Caco-2 (cell line): Measurements from ENCODE around the gene CDK17. TPM values are rescaled to one million over a fixed set of nuclear protein-coding genes. Genes with fewer than 3 reads are reported as not detected.

ENCODE experiments used
- BruUV-seq: library from RNA; stranded (reverse); fragments of 400-500 nt; replicated peaks from 2 replicates; lab custom pipeline; 2021; lab: Mats Ljungman, UMichigan
- CTCF ChIA-PET: fragments of 300-600 bp; sonication (Branson Sonifier 250); formaldehyde crosslinking; loops from one replicate; lab custom pipeline; 2022; ENCODE audit warnings: antibody characterized with exemption; lab: Charles Lee
- POLR2A ChIA-PET: fragments of 300-600 bp; sonication (Branson Sonifier 250); formaldehyde crosslinking; loops from one replicate; lab custom pipeline; 2022; ENCODE audit warnings: antibody characterized with exemption; lab: Charles Lee
- DNase-seq, 2 experiments: peaks; one replicate each; pipeline versions ENCODE4 v3.0.0 to v3.0.0-alpha.2; 2020 to 2022
- H3K27me3 ChIP-seq: replicated peaks from 2 replicates; pipeline ENCODE4 v1.6.0; 2011; ENCODE audit warnings: low read length; ENCODE audit not compliant: control insufficient read depth, insufficient read depth
- H3K36me3 ChIP-seq: 2 replicates; pipeline ENCODE4 v1.5.1; 2011; ENCODE audit warnings: low read length; ENCODE audit not compliant: control insufficient read depth, insufficient read depth
- H3K4me1 ChIP-seq: fragments of 250-450 bp; sonication (Bioruptor Pico); 2 replicates; pipeline ENCODE4 v1.5.1; 2020; ENCODE audit warnings: mild to moderate bottlenecking
- H3K4me3 ChIP-seq: 2 replicates; pipeline ENCODE4 v1.5.1; 2011; ENCODE audit warnings: low read depth, mild to moderate bottlenecking, control low read depth, low read length
- H3K9me3 ChIP-seq: fragments of 250-450 bp; sonication (Bioruptor Pico); 2 replicates; pipeline ENCODE4 v1.5.1; 2020; ENCODE audit warnings: mild to moderate bottlenecking, moderate library complexity
- H3K27ac Mint-ChIP-seq: one replicate; pipeline ENCODE4 v1.8.0; 2022; ENCODE audit warnings: mixed read lengths; ENCODE audit not compliant: unreplicated experiment
- H3K27me3 Mint-ChIP-seq: one replicate; pipeline ENCODE4 v1.8.0; 2022; ENCODE audit warnings: mixed read lengths; ENCODE audit not compliant: insufficient read depth, unreplicated experiment
- H3K36me3 Mint-ChIP-seq: one replicate; pipeline ENCODE4 v1.8.0; 2022; ENCODE audit warnings: mild to moderate bottlenecking, mixed read lengths; ENCODE audit not compliant: insufficient read depth, unreplicated experiment
- H3K4me1 Mint-ChIP-seq: one replicate; pipeline ENCODE4 v1.8.0; 2022; ENCODE audit warnings: low read depth, mixed read lengths; ENCODE audit not compliant: unreplicated experiment
- H3K4me3 Mint-ChIP-seq: one replicate; pipeline ENCODE4 v1.8.0; 2022; ENCODE audit warnings: mild to moderate bottlenecking, moderate library complexity, mixed read lengths; ENCODE audit not compliant: unreplicated experiment
- H3K9me3 Mint-ChIP-seq: one replicate; pipeline ENCODE4 v1.8.0; 2022; ENCODE audit warnings: mixed read lengths; ENCODE audit not compliant: unreplicated experiment
- intact Hi-C: fragments of 100-400 bp; cut with micrococcal nuclease; formaldehyde crosslinking; loops from one replicate; pipeline ENCODE4 v1.10.0; 2022; ENCODE audit not compliant: unreplicated experiment
- total RNA-seq: library from RNA; stranded (reverse); gene quantifications from 2 replicates; pipeline ENCODE4 v1.2.3, GENCODE V29; 2022
- TF ChIP-seq, protein P1 (sequence below), 2 experiments: fragments of 200-600 bp in 1 of 2; IDR thresholded peaks; 1 replicate in 1 of 2; 2 replicates in 1 of 2; pipeline versions ENCODE4 v1.5.1 to v1.8.0; 2011 to 2022; ENCODE audit warnings: antibody characterized with exemption in 1 of 2, control low read depth in 1 of 2, inconsistent platforms in 1 of 2, low read depth in 1 of 2, low read length in 1 of 2, mild to moderate bottlenecking in 1 of 2, moderate library complexity in 1 of 2; ENCODE audit not compliant: insufficient read depth in 1 of 2, severe bottlenecking in 1 of 2, unreplicated experiment in 1 of 2

The CDK17 gene
- total RNA-seq, 1 experiment from 2014 or later = 11.7 TPM

DNA sequence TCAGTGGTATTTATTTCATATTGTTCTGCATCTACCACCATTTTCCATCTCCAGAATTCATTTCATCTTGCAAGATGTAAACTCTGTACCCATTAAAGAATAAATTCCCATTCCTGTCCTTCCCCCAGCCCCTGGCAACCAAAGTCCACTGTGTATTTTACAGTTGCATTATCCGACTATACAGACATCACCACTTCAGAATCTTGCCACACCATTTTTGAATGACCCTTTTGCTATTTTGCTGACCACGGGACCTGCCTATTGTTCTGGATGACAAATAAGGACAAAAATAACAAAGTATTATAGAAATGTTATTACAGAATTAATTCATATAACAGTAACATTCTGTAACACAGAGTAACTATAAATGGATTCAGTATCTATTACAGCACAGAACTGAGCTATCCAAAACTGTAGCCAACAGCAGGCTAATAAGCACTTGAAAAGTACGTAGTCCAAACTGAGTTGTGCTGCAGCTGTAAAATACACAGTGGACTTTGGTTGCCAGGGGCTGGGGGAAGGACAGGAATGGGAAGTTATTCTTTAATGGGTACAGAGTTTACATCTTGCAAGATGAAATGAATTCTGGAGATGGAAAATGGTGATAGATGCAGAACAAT is 61.3 kb downstream of the CDK17 start:
- CTCF ChIA-PET = no interaction called here
- DNase-seq = peak; percentile 10 to 43
- Histone ChIP-seq H3K27me3 (no peaks in the 10 kb centered on the region), H3K9me3 (peaks cover 5% of the 10 kb centered on the region), H3K4me3 (no peak overlapping the region), H3K36me3 (no peaks in the 10 kb centered on the region), H3K4me1 (peaks cover 10% of the 10 kb centered on the region)
- intact Hi-C loops = no loop called here
- POLR2A ChIA-PET = no interaction called here
- Mint-ChIP-seq H3K4me3 (no peak overlapping the region), H3K27me3 (no peaks in the 10 kb centered on the region), H3K27ac (no peak overlapping the region), H3K4me1 (peaks cover 19% of the 10 kb centered on the region), H3K36me3 (peaks cover 4% of the 10 kb centered on the region), H3K9me3 (peaks cover 5% of the 10 kb centered on the region)
- TF ChIP-seq, protein P1, sequence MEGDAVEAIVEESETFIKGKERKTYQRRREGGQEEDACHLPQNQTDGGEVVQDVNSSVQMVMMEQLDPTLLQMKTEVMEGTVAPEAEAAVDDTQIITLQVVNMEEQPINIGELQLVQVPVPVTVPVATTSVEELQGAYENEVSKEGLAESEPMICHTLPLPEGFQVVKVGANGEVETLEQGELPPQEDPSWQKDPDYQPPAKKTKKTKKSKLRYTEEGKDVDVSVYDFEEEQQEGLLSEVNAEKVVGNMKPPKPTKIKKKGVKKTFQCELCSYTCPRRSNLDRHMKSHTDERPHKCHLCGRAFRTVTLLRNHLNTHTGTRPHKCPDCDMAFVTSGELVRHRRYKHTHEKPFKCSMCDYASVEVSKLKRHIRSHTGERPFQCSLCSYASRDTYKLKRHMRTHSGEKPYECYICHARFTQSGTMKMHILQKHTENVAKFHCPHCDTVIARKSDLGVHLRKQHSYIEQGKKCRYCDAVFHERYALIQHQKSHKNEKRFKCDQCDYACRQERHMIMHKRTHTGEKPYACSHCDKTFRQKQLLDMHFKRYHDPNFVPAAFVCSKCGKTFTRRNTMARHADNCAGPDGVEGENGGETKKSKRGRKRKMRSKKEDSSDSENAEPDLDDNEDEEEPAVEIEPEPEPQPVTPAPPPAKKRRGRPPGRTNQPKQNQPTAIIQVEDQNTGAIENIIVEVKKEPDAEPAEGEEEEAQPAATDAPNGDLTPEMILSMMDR (IDR thresholded peaks at IDR 0.05; ENCODE audit: insufficient read depth in 1 of 2, low read depth in 1 of 2, low read length in 1 of 2, severe bottlenecking in 1 of 2, unreplicated experiment in 1 of 2) = no peak
- no TSS peak for BruUV-seq

DNA sequence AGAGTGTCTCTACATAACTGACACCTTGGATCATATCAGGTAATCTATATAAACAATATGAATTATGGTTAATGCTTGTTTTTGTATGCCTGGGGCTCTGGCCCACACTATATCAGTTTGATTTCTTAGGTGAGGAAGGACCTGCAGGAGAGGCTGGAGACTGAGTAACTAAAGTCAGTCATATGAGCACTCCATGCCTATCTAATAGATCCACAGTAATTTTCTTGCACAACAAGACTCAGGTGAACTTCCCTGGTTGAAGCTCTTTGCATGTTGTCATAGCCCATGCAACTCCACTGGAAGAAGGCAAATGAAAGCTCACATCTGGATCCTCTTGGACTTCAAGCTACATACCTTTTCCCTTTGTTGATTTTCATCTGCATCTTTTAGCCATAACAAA is 62.3 kb downstream of the CDK17 start:
- peaks cover 10% of the 10 kb centered on the region for H3K4me1 ChIP-seq
- peaks cover 5% of the 10 kb centered on the region for H3K9me3 ChIP-seq
- BruUV-seq = no TSS peak
- intact Hi-C loops = no loop called here
- H3K36me3 Mint-ChIP-seq = peaks cover 4% of the 10 kb centered on the region
- no peak for DNase-seq
- H3K27ac Mint-ChIP-seq = no peak overlapping the region
- TF ChIP-seq, protein P1 (IDR thresholded peaks at IDR 0.05; ENCODE audit: insufficient read depth in 1 of 2, low read depth in 1 of 2, low read length in 1 of 2, severe bottlenecking in 1 of 2, unreplicated experiment in 1 of 2) = no peak
- no peak overlapping the region for H3K4me3 Mint-ChIP-seq
- POLR2A ChIA-PET = no interaction called here
- no peak overlapping the region for H3K4me3 ChIP-seq
- no peaks in the 10 kb centered on the region for H3K27me3 Mint-ChIP-seq
- no peaks in the 10 kb centered on the region for H3K36me3 ChIP-seq
- CTCF ChIA-PET = no interaction called here
- H3K9me3 Mint-ChIP-seq = no peaks in the 10 kb centered on the region
- H3K4me1 Mint-ChIP-seq = peaks cover 19% of the 10 kb centered on the region
- no peaks in the 10 kb centered on the region for H3K27me3 ChIP-seq

DNA sequence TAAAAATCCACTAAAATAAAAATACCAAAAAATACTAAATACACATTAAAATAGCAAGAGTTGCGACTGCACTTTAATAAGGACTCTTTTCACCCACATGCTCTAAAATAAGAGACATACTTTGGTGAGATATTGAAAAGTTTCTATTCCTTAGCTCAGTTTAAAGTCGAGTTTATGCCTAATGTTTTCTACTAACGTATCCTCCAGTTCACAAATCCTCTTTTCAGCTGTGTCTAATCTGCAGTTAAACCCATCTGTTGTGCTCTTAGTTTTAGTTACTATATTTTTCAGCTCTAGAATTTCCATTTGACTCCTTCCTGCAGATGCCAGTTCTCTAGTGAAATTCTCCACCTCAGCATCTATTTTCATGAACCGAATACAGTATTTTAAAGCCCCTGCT is 63.8 kb downstream of the CDK17 start:
- DNase-seq = no peak
- Mint-ChIP-seq H3K27me3 (no peaks in the 10 kb centered on the region), H3K4me3 (no peak overlapping the region), H3K36me3 (peaks cover 4% of the 10 kb centered on the region), H3K9me3 (no peaks in the 10 kb centered on the region), H3K4me1 (peaks cover 19% of the 10 kb centered on the region), H3K27ac (no peak overlapping the region)
- CTCF ChIA-PET = no interaction called here
- Histone ChIP-seq H3K36me3 (no peaks in the 10 kb centered on the region), H3K9me3 (peaks cover 5% of the 10 kb centered on the region), H3K4me3 (no peak overlapping the region), H3K27me3 (no peaks in the 10 kb centered on the region), H3K4me1 (peaks cover 10% of the 10 kb centered on the region)
- TF ChIP-seq, protein P1 (IDR thresholded peaks at IDR 0.05; ENCODE audit: insufficient read depth in 1 of 2, low read depth in 1 of 2, low read length in 1 of 2, severe bottlenecking in 1 of 2, unreplicated experiment in 1 of 2) = no peak
- BruUV-seq = no TSS peak
- POLR2A ChIA-PET = no interaction called here
- intact Hi-C loops = no loop called here
